Measurements from ENCODE around the gene SEMA4B.
"Not testable (repeated sequence)": the region's sequence is repeated elsewhere in the genome, so short reads cannot be mapped to it uniquely, and the experiment has no call there.

DNA sequence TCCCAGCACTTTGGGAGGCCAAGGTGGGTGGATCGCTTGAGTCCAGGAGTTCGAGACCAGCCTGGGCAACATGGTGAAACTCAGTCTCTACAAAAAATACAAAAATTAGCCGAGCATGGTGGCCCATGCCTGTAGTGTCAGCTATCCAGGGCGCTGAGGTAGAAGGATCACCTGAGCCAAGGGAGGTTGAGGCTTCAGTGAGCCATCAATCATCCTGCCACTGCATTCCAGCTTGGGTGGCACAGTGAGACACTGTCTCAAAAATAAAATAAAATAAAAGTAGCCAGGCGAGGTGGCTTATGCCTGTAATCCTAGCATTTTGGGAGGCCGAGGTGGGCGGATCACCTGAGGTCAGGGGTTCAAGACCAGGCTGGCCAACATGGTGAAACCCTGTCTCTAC lies 13.1 kb upstream of the SEMA4B start:
- TF ChIP-seq, protein P1, sequence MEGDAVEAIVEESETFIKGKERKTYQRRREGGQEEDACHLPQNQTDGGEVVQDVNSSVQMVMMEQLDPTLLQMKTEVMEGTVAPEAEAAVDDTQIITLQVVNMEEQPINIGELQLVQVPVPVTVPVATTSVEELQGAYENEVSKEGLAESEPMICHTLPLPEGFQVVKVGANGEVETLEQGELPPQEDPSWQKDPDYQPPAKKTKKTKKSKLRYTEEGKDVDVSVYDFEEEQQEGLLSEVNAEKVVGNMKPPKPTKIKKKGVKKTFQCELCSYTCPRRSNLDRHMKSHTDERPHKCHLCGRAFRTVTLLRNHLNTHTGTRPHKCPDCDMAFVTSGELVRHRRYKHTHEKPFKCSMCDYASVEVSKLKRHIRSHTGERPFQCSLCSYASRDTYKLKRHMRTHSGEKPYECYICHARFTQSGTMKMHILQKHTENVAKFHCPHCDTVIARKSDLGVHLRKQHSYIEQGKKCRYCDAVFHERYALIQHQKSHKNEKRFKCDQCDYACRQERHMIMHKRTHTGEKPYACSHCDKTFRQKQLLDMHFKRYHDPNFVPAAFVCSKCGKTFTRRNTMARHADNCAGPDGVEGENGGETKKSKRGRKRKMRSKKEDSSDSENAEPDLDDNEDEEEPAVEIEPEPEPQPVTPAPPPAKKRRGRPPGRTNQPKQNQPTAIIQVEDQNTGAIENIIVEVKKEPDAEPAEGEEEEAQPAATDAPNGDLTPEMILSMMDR (IDR thresholded peaks at IDR 0.05) = not testable (repeated sequence)
- not testable (repeated sequence) for TF ChIP-seq POLR2A, EP300, POLR2AphosphoS5 (IDR thresholded peaks at IDR 0.05)
